ENCODE measurements around the gene ZC3H4. TPM values are rescaled to one million over a fixed set of nuclear protein-coding genes. Genes with fewer than 3 reads are reported as not detected.

Gene ZC3H4
- total and polyA plus RNA-seq, 9 of the 15 experiments (the other 6 are each of a cell fraction or from before 2014, with no cell fraction given) = 2.2 to 75.6 (median 18.3) TPM

DNA sequence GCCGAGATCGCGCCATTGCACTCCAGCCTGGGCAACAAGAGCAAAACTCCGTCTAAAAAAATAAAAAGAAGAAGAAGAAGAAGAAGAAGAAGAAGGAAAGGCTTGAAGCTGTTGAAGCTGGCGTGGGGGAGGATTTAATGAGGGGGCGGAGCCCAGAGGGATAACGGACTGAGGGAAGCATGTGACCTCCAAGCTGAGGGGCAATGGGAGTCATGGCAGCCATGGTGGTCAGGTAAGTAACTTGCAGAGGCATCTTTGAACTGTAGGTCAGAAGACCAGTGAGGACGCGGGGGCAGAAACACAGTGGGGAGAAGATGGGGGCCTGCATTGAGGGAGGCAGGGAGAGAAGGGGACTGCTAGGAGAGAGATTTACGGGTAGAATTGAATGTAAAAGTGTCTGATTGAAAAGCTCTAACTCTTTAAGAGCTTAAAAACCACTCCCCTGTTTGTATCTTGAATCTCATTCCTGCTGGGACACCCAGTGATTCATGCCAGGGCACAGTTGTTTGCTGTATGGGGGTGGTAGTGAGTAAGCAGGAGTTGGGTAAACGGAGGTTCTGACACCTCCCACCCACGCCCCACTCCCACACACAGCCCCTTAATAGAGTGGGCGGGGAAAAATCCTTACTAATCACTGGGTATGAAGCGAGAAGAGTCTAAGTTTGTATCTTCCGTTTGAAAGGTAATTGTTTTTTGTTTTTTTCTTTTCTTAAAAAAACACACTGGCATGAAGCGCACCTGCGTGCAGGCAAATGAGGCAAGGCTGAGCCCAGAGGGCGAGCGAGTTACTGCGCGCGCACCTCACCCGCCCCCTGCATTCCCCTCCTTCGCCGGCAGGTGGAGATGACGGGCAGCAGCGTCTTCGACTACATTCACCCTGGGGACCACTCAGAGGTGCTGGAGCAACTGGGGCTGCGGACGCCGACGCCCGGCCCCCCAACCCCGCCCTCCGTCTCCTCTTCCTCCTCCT is 78.2 kb downstream of the ZC3H4 start (continued):
- TF ChIP-seq, protein P1, sequence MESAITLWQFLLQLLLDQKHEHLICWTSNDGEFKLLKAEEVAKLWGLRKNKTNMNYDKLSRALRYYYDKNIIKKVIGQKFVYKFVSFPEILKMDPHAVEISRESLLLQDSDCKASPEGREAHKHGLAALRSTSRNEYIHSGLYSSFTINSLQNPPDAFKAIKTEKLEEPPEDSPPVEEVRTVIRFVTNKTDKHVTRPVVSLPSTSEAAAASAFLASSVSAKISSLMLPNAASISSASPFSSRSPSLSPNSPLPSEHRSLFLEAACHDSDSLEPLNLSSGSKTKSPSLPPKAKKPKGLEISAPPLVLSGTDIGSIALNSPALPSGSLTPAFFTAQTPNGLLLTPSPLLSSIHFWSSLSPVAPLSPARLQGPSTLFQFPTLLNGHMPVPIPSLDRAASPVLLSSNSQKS (CRISPR knock-in tag; IDR thresholded peaks at IDR 0.05) = no peak
- TF ChIP-seq TAF9B (IDR thresholded peaks at IDR 0.05; ENCODE audit: partially characterized antibody) (no peak), ZC3H11A (IDR thresholded peaks at IDR 0.05; ENCODE audit: low read depth, low read length) (no peak), L3MBTL2 (IDR thresholded peaks at IDR 0.05) (0 out of 2 replicates have a peak, but pooled peaks have one; percentile 45), TEAD1 (CRISPR knock-in tag; IDR thresholded peaks at IDR 0.05) (peak in 1 of 2 experiments; percentile 61; a peak in 2 of 4 replicates), ZNF780A (CRISPR knock-in tag; IDR thresholded peaks at IDR 0.05) (no peak), DNMT1 (IDR thresholded peaks at IDR 0.05) (no peak), CBFA2T2 (conservative IDR thresholded peaks at IDR 0.05) (0 out of 2 replicates have a peak, but pooled peaks have one; percentile 19), EP300 (IDR thresholded peaks at IDR 0.05; ENCODE audit: low read length) (peak; percentile 3; the same call in 1 of the 2 replicates), KLF13 (tag; IDR thresholded peaks at IDR 0.05; ENCODE audit: borderline replicate concordance, low read depth) (no peak)
- TF ChIP-seq, protein P2, sequence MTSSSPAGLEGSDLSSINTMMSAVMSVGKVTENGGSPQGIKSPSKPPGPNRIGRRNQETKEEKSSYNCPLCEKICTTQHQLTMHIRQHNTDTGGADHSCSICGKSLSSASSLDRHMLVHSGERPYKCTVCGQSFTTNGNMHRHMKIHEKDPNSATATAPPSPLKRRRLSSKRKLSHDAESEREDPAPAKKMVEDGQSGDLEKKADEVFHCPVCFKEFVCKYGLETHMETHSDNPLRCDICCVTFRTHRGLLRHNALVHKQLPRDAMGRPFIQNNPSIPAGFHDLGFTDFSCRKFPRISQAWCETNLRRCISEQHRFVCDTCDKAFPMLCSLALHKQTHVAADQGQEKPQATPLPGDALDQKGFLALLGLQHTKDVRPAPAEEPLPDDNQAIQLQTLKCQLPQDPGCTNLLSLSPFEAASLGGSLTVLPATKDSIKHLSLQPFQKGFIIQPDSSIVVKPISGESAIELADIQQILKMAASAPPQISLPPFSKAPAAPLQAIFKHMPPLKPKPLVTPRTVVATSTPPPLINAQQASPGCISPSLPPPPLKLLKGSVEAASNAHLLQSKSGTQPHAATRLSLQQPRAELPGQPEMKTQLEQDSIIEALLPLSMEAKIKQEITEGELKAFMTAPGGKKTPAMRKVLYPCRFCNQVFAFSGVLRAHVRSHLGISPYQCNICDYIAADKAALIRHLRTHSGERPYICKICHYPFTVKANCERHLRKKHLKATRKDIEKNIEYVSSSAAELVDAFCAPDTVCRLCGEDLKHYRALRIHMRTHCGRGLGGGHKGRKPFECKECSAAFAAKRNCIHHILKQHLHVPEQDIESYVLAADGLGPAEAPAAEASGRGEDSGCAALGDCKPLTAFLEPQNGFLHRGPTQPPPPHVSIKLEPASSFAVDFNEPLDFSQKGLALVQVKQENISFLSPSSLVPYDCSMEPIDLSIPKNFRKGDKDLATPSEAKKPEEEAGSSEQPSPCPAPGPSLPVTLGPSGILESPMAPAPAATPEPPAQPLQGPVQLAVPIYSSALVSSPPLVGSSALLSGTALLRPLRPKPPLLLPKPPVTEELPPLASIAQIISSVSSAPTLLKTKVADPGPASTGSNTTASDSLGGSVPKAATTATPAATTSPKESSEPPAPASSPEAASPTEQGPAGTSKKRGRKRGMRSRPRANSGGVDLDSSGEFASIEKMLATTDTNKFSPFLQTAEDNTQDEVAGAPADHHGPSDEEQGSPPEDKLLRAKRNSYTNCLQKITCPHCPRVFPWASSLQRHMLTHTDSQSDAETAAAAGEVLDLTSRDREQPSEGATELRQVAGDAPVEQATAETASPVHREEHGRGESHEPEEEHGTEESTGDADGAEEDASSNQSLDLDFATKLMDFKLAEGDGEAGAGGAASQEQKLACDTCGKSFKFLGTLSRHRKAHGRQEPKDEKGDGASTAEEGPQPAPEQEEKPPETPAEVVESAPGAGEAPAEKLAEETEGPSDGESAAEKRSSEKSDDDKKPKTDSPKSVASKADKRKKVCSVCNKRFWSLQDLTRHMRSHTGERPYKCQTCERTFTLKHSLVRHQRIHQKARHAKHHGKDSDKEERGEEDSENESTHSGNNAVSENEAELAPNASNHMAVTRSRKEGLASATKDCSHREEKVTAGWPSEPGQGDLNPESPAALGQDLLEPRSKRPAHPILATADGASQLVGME (CRISPR knock-in tag; IDR thresholded peaks at IDR 0.05) = no peak
- TF ChIP-seq, protein P3, sequence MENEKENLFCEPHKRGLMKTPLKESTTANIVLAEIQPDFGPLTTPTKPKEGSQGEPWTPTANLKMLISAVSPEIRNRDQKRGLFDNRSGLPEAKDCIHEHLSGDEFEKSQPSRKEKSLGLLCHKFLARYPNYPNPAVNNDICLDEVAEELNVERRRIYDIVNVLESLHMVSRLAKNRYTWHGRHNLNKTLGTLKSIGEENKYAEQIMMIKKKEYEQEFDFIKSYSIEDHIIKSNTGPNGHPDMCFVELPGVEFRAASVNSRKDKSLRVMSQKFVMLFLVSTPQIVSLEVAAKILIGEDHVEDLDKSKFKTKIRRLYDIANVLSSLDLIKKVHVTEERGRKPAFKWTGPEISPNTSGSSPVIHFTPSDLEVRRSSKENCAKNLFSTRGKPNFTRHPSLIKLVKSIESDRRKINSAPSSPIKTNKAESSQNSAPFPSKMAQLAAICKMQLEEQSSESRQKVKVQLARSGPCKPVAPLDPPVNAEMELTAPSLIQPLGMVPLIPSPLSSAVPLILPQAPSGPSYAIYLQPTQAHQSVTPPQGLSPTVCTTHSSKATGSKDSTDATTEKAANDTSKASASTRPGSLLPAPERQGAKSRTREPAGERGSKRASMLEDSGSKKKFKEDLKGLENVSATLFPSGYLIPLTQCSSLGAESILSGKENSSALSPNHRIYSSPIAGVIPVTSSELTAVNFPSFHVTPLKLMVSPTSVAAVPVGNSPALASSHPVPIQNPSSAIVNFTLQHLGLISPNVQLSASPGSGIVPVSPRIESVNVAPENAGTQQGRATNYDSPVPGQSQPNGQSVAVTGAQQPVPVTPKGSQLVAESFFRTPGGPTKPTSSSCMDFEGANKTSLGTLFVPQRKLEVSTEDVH (IDR thresholded peaks at IDR 0.05; ENCODE audit: low read depth, partially characterized antibody) = no peak
- TF ChIP-seq, protein P4, sequence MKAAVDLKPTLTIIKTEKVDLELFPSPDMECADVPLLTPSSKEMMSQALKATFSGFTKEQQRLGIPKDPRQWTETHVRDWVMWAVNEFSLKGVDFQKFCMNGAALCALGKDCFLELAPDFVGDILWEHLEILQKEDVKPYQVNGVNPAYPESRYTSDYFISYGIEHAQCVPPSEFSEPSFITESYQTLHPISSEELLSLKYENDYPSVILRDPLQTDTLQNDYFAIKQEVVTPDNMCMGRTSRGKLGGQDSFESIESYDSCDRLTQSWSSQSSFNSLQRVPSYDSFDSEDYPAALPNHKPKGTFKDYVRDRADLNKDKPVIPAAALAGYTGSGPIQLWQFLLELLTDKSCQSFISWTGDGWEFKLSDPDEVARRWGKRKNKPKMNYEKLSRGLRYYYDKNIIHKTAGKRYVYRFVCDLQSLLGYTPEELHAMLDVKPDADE (conservative IDR thresholded peaks at IDR 0.05; ENCODE audit: control insufficient read depth, low read depth, low read length) = peak; percentile 47; the same call in 1 of the 2 replicates
- TF ChIP-seq, protein P5, sequence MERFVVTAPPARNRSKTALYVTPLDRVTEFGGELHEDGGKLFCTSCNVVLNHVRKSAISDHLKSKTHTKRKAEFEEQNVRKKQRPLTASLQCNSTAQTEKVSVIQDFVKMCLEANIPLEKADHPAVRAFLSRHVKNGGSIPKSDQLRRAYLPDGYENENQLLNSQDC (CRISPR knock-in tag; IDR thresholded peaks at IDR 0.05) = no peak
